ENCODE data around the gene TCF19.
A peak's percentile ranks its signal among the peaks of the same experiment; 100 is the strongest.

GRCh38 chr6:31158863-31159855, 770 bp downstream of the TCF19 start:
- TF ChIP-seq POLR2A (IDR thresholded peaks at IDR 0.05; ENCODE audit: low read depth, low read length) (peak; percentile 31; the same call in 1 of the 2 replicates), TAF1 (IDR thresholded peaks at IDR 0.05; ENCODE audit: low read depth, low read length) (no peak), SPI1 (IDR thresholded peaks at IDR 0.05; ENCODE audit: low read depth, low read length) (no peak), POLR2AphosphoS5 (IDR thresholded peaks at IDR 0.05; ENCODE audit: low read depth, low read length) (no peak), PAX5 (IDR thresholded peaks at IDR 0.05; ENCODE audit: insufficient read depth, low read length, severe bottlenecking) (no peak), POU2F2 (IDR thresholded peaks at IDR 0.05; ENCODE audit: low read depth, low read length) (no peak)

Data from GM12891 (cell line).